Activated CD4-positive, alpha-beta T cell treated with anti-CD3 and anti-CD28 coated beads for 1 hour (primary cell): ENCODE data around the gene TENM3.
"Not testable (repeated sequence)": the region's sequence is repeated elsewhere in the genome, so short reads cannot be mapped to it uniquely, and the experiment has no call there.

Source experiments
- DNase-seq: peaks from one replicate; pipeline ENCODE4 v3.0.0-alpha.2; 2020

TENM3 gene

GRCh38 chr4:182344968-182345367 lies 101.8 kb downstream of the TENM3 start:
- DNase-seq: no peak

- DNase-seq: no peak
These were observed 103.0 kb downstream of the TENM3 start for GRCh38 chr4:182346250-182346649.

GRCh38 chr4:182346675-182347375 lies 103.6 kb downstream of the TENM3 start:
- no peak for DNase-seq

- no peak for DNase-seq
These were observed 105.7 kb downstream of the TENM3 start for GRCh38 chr4:182348779-182349326.

- DNase-seq: no peak
These were observed 106.8 kb downstream of the TENM3 start for GRCh38 chr4:182350041-182350440.

GRCh38 chr4:182351485-182351884 lies 108.3 kb downstream of the TENM3 start:
- no peak for DNase-seq

GRCh38 chr4:182354106-182354505 lies 110.9 kb downstream of the TENM3 start:
- no peak for DNase-seq

- no peak for DNase-seq
These were observed 111.7 kb downstream of the TENM3 start for GRCh38 chr4:182354867-182355266.

- DNase-seq: no peak
These were observed 124.0 kb downstream of the TENM3 start for GRCh38 chr4:182367153-182367552.

- DNase-seq: no peak
These were observed 126.0 kb downstream of the TENM3 start for GRCh38 chr4:182369211-182369610.

GRCh38 chr4:182370491-182370890 lies 127.3 kb downstream of the TENM3 start:
- no peak for DNase-seq

- DNase-seq: no peak
These were observed 137.6 kb downstream of the TENM3 start for GRCh38 chr4:182380771-182381181.

- DNase-seq: no peak
These were observed 139.7 kb downstream of the TENM3 start for GRCh38 chr4:182382941-182383340.

GRCh38 chr4:182384631-182385091 lies 141.5 kb downstream of the TENM3 start:
- no peak for DNase-seq

GRCh38 chr4:182385897-182386296 lies 142.7 kb downstream of the TENM3 start:
- no peak for DNase-seq

- DNase-seq: not testable (repeated sequence)
These were observed 143.4 kb downstream of the TENM3 start for GRCh38 chr4:182386576-182386975.

GRCh38 chr4:182391111-182391684 lies 148.0 kb downstream of the TENM3 start:
- no peak for DNase-seq

- DNase-seq: no peak
These were observed 151.0 kb downstream of the TENM3 start for GRCh38 chr4:182394181-182394580.

GRCh38 chr4:182400081-182400480 lies 156.9 kb downstream of the TENM3 start:
- DNase-seq: no peak

GRCh38 chr4:182400790-182401189 lies 157.6 kb downstream of the TENM3 start:
- DNase-seq: no peak

GRCh38 chr4:182404376-182404775 lies 161.2 kb downstream of the TENM3 start:
- no peak for DNase-seq

- DNase-seq: no peak
These were observed 161.9 kb downstream of the TENM3 start for GRCh38 chr4:182405087-182405486.

- no peak for DNase-seq
These were observed 166.1 kb downstream of the TENM3 start for GRCh38 chr4:182409271-182409670.

GRCh38 chr4:182411391-182411790 lies 168.2 kb downstream of the TENM3 start:
- no peak for DNase-seq
